ENCODE data around the gene ZNF488. TPM values are rescaled to one million over a fixed set of nuclear protein-coding genes. Genes with fewer than 3 reads are reported as not detected.

Gene ZNF488
- total RNA-seq, 2 experiments from 2014 or later: 0.33 to 0.50 TPM

Other genes with a start within 250 kb of the ZNF488 start
- gene GDF10, start 84.1 kb downstream of the ZNF488 start, total RNA-seq: 1 to 10 TPM; 4.1 TPM
- not detected for gene GDF2, start 61.8 kb downstream of the ZNF488 start, total RNA-seq
- not detected for gene RBP3, start 35.9 kb downstream of the ZNF488 start, total RNA-seq
- not detected for gene ANXA8, start 99.8 kb upstream of the ZNF488 start, total RNA-seq
- gene FAM25G, start 107.4 kb upstream of the ZNF488 start, total RNA-seq: not detected
- gene AGAP9, start 139.3 kb upstream of the ZNF488 start, total RNA-seq: 1 to 10 TPM; 2.1 to 2.8 TPM